Ovary (tissue), 9 donors: Measurements from ENCODE around the gene GPR157. TPM values are rescaled to one million over a fixed set of nuclear protein-coding genes. Genes with fewer than 3 reads are reported as not detected.
"Not testable (repeated sequence)": the region's sequence is repeated elsewhere in the genome, so short reads cannot be mapped to it uniquely, and the experiment has no call there.

Experiments
- DNase-seq, 5 donors: peaks; one replicate each; pipeline ENCODE4 v3.0.0-alpha.2; 2019 to 2020
- H3K27ac ChIP-seq, 2 donors: fragments of 200-600 bp; one replicate each; pipeline versions ENCODE4 v1.5.1 to v1.8.0; 2019 to 2022
- H3K27me3 ChIP-seq: fragments of 200-600 bp; one replicate; pipeline ENCODE4 v1.8.0; 2022
- H3K36me3 ChIP-seq: fragments of 200-600 bp; sonication (generic); one replicate; pipeline ENCODE4 v1.5.1; 2019
- H3K4me1 ChIP-seq: one replicate; pipeline ENCODE4 v1.8.1; 2013; ENCODE audit warnings: mild to moderate bottlenecking, moderate library complexity; ENCODE audit not compliant: insufficient read depth
- H3K4me3 ChIP-seq: fragments of 200-600 bp; sonication (generic); one replicate; pipeline ENCODE4 v1.5.1; 2017
- H3K9me3 ChIP-seq, 2 donors: fragments of 200-600 bp in 1 of 2; sonication (generic) in 1 of 2; one replicate each; pipeline versions ENCODE4 v1.5.1 to v1.8.1; 2013 to 2019; ENCODE audit warnings: mild to moderate bottlenecking in 1 of 2, moderate library complexity in 1 of 2
- CTCF ChIP-seq, 3 donors: fragments of 450-650 bp in 2 of 3; fragments of 200-600 bp in 1 of 3; IDR thresholded peaks; one replicate each; pipeline versions ENCODE4 v1.5.1 to v1.8.0; 2016 to 2022; ENCODE audit warnings: antibody characterized with exemption in 3 of 3, mild to moderate bottlenecking in 1 of 3
- EP300 ChIP-seq: sonication (generic); formaldehyde crosslinking; IDR thresholded peaks from one replicate; pipeline ENCODE4 v1.6.1; 2017; ENCODE audit warnings: antibody characterized with exemption
- POLR2A ChIP-seq: fragments of 450-650 bp; IDR thresholded peaks from one replicate; pipeline ENCODE4 v1.6.1; 2017; ENCODE audit warnings: antibody characterized with exemption, mild to moderate bottlenecking, moderate library complexity
- WGBS, 3 donors: extraction: QIAGEN DNeasy Blood & Tissue Kit in 1 of 3; methylation state at CpG; one replicate each; pipeline versions ENCODE4 v1.1.5 to v1.1.7; 2013 to 2017; 5-methylcytosine and 5-hydroxymethylcytosine counted together
- intact Hi-C, 4 donors: fragments of 100-400 bp; cut with DNase I; formaldehyde crosslinking; loops; one replicate each; pipeline versions ENCODE4 v1.11.0 to v1.15.1; 2022 to 2023
- polyA plus RNA-seq, 2 donors: library from polyadenylated mRNA; stranded (reverse); fragments of 200-250 nt in 1 of 2; fragments of 350-450 nt in 1 of 2; fragmentation: Illumina TruSeq in 1 of 2; extraction: RNeasy Lipid Tissue Mini Kit (QIAGEN cat#74804) in 1 of 2; gene quantifications; one replicate each; pipeline ENCODE4 v1.2.3, GENCODE V29; 2013 to 2014
- total RNA-seq, 7 donors: library from RNA; depleted of rRNA in 2 of 7; stranded (reverse); fragments of >200 nt in 2 of 7; fragmentation: NEBNext Ultra II Directional in 3 of 7; extraction: Animal tissue kit (Norgen Biotek cat#: 25700) in 3 of 7; gene quantifications; one replicate each; pipeline versions ENCODE4 v1.1.0 to v1.2.4, GENCODE V29; 2016 to 2023
- donor health status: DM: no; HTN: no; CAD: no; lungs with moderate emphysema.
- donor health status: DM: no; HTN: no; CAD: no.
- donor health status: Bipolar disorder and iron deficiency.
- donor health status: DM: yes; HTN: yes; CAD: no.
- donor health status: DM: no; HTN: no; CAD: no.
- donor health status: DM: yes; HTN: yes; CAD: no.

Gene GPR157
- total and polyA plus RNA-seq, 9 donors: 3.1 to 17.8 (median 8.6) TPM

- DNase-seq: no peak
- Histone ChIP-seq H3K36me3 (no peaks in the 10 kb centered on the region), H3K4me1 (peaks cover 2% of the 10 kb centered on the region), H3K9me3 (no peaks in the 10 kb centered on the region), H3K27ac (no peak overlapping the region), H3K27me3 (no peaks in the 10 kb centered on the region), H3K4me3 (no peak overlapping the region)
- WGBS, 3 donors: 81 to 92% (median 92%) methylated on average over 4 of the region's 4 CpGs
- TF ChIP-seq CTCF (IDR thresholded peaks at IDR 0.05) (no peak), POLR2A (no peak), EP300 (no peak)
- intact Hi-C loops: no loop called here
Measured at GRCh38 chr1:9125325-9125724, 3.6 kb downstream of the GPR157 start.

- DNase-seq, H3K4me1 ChIP-seq, H3K36me3 ChIP-seq, H3K9me3 ChIP-seq, intact Hi-C loops, H3K4me3 ChIP-seq, H3K27ac ChIP-seq, H3K27me3 ChIP-seq: not testable (repeated sequence)
- 88% methylated on average over 5 to 8 of the region's 8 CpGs for WGBS, 3 donors
Measured at GRCh38 chr1:9124389-9124788, 4.5 kb downstream of the GPR157 start.

GRCh38 chr1:9123665-9124064 is 5.2 kb downstream of the GPR157 start:
- H3K4me3 ChIP-seq, H3K4me1 ChIP-seq, DNase-seq, H3K27me3 ChIP-seq, H3K27ac ChIP-seq, H3K9me3 ChIP-seq, intact Hi-C loops, H3K36me3 ChIP-seq: not testable (repeated sequence)
- 94 to 99% (median 96%) methylated on average over 2 of the region's 2 CpGs for WGBS, 3 donors

GRCh38 chr1:9121496-9122409 is 7.1 kb downstream of the GPR157 start:
- TF ChIP-seq EP300 (no peak), CTCF (IDR thresholded peaks at IDR 0.05) (no peak), POLR2A (no peak)

GRCh38 chr1:9120312-9120958 is 8.5 kb downstream of the GPR157 start:
- Histone ChIP-seq H3K9me3 (no peaks in the 10 kb centered on the region), H3K4me3 (no peak overlapping the region), H3K4me1 (no peaks in the 10 kb centered on the region), H3K36me3 (no peaks in the 10 kb centered on the region), H3K27me3 (no peaks in the 10 kb centered on the region), H3K27ac (no peak overlapping the region)
- WGBS, 3 donors: 81 to 88% (median 82%) methylated on average over 9 of the region's 9 CpGs
- intact Hi-C loops: no loop called here
- DNase-seq: no peak
- TF ChIP-seq CTCF (IDR thresholded peaks at IDR 0.05): no peak
- no peak for TF ChIP-seq POLR2A
- TF ChIP-seq EP300: no peak

More at GRCh38 chr1:9121496-9122409, 7.1 kb downstream of the GPR157 start:
- H3K27me3 ChIP-seq: no peaks in the 10 kb centered on the region
- no peaks in the 10 kb centered on the region for H3K9me3 ChIP-seq
- H3K27ac ChIP-seq: no peak overlapping the region
- no peak for DNase-seq
- 87 to 91% (median 89%) methylated on average over 17 to 22 of the region's 22 CpGs for WGBS, 3 donors
- intact Hi-C loops: no loop called here
- H3K36me3 ChIP-seq: no peaks in the 10 kb centered on the region
- no peak overlapping the region for H3K4me3 ChIP-seq
- no peaks in the 10 kb centered on the region for H3K4me1 ChIP-seq
